Thyroid gland (tissue), 4 donors: Measurements from ENCODE around the gene PPOX.

Source experiments
- CTCF ChIP-seq, 6 experiments: fragments of 200-600 bp in 3 of 6; fragments of 450-650 bp in 3 of 6; sonication (generic) in 3 of 6; IDR thresholded peaks; one replicate each; pipeline ENCODE4 v1.5.1; 2016 to 2019; ENCODE audit warnings: antibody characterized with exemption in 6 of 6, mild to moderate bottlenecking in 2 of 6, inconsistent platforms in 1 of 6, moderate library complexity in 1 of 6
- POLR2A ChIP-seq, 2 donors: fragments of 450-650 bp; IDR thresholded peaks; one replicate each; pipeline ENCODE4 v1.6.1; 2017; ENCODE audit warnings: antibody characterized with exemption in 2 of 2, mild to moderate bottlenecking in 2 of 2, moderate library complexity in 1 of 2

DNA sequence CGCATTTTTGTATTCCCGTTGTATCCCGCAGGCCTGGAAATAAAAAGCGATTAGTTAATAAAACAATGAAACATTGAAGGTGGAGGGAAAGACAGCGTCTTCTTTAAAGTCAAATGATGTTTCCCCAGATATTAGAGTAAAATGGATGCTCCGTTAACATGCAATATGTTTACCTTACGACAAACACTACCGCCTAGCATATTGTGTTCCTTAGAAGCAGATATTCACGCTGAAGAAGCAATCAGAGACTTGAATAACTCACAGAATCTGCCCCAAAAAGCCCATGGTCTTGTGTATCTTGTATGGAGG is 11.7 kb downstream of the PPOX start:
- TF ChIP-seq CTCF (IDR thresholded peaks at IDR 0.05) = no peak
- TF ChIP-seq POLR2A (IDR thresholded peaks at IDR 0.05) = no peak
